KG1 (cell line): ENCODE results near the gene THBS4.

Experiments used
- DNase-seq: peaks from one replicate; lab custom pipeline; 2025; lab: John Stamatoyannopoulos, UW

THBS4 gene

GRCh38 chr5:80116465-80116864, 81.3 kb downstream of the THBS4 start:
- DNase-seq = no peak

- DNase-seq = no peak
Observed at GRCh38 chr5:80117446-80117845, 82.3 kb downstream of the THBS4 start.

GRCh38 chr5:80119372-80119771, 84.2 kb downstream of the THBS4 start:
- DNase-seq = no peak

- no peak for DNase-seq
Observed at GRCh38 chr5:80122579-80122978, 87.4 kb downstream of the THBS4 start.

GRCh38 chr5:80124121-80124918, 89.2 kb downstream of the THBS4 start:
- no peak for DNase-seq

- DNase-seq = no peak
Observed at GRCh38 chr5:80125022-80125961, 90.1 kb downstream of the THBS4 start.

- no peak for DNase-seq
Observed at GRCh38 chr5:80125962-80126480, 90.9 kb downstream of the THBS4 start.

- no peak for DNase-seq
Observed at GRCh38 chr5:80127116-80127552, 92.0 kb downstream of the THBS4 start.

GRCh38 chr5:80128141-80128540, 93.0 kb downstream of the THBS4 start:
- no peak for DNase-seq

- no peak for DNase-seq
Observed at GRCh38 chr5:80129146-80129545, 94.0 kb downstream of the THBS4 start.
